GM18907 (cell line): Measurements from ENCODE around the gene BAZ1B.
A peak's percentile ranks its signal among the peaks of the same experiment; 100 is the strongest.
"Not testable (repeated sequence)": the region's sequence is repeated elsewhere in the genome, so short reads cannot be mapped to it uniquely, and the experiment has no call there.

Source experiments
- ATAC-seq: cut with Tn5 transposase; IDR thresholded peaks from one replicate; pipeline ENCODE4 v1.9.1; 2021; ENCODE audit warnings: mild to moderate bottlenecking, moderate library complexity; ENCODE audit not compliant: unreplicated experiment

BAZ1B gene, protein sequence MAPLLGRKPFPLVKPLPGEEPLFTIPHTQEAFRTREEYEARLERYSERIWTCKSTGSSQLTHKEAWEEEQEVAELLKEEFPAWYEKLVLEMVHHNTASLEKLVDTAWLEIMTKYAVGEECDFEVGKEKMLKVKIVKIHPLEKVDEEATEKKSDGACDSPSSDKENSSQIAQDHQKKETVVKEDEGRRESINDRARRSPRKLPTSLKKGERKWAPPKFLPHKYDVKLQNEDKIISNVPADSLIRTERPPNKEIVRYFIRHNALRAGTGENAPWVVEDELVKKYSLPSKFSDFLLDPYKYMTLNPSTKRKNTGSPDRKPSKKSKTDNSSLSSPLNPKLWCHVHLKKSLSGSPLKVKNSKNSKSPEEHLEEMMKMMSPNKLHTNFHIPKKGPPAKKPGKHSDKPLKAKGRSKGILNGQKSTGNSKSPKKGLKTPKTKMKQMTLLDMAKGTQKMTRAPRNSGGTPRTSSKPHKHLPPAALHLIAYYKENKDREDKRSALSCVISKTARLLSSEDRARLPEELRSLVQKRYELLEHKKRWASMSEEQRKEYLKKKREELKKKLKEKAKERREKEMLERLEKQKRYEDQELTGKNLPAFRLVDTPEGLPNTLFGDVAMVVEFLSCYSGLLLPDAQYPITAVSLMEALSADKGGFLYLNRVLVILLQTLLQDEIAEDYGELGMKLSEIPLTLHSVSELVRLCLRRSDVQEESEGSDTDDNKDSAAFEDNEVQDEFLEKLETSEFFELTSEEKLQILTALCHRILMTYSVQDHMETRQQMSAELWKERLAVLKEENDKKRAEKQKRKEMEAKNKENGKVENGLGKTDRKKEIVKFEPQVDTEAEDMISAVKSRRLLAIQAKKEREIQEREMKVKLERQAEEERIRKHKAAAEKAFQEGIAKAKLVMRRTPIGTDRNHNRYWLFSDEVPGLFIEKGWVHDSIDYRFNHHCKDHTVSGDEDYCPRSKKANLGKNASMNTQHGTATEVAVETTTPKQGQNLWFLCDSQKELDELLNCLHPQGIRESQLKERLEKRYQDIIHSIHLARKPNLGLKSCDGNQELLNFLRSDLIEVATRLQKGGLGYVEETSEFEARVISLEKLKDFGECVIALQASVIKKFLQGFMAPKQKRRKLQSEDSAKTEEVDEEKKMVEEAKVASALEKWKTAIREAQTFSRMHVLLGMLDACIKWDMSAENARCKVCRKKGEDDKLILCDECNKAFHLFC (N-terminal part only)

DNA sequence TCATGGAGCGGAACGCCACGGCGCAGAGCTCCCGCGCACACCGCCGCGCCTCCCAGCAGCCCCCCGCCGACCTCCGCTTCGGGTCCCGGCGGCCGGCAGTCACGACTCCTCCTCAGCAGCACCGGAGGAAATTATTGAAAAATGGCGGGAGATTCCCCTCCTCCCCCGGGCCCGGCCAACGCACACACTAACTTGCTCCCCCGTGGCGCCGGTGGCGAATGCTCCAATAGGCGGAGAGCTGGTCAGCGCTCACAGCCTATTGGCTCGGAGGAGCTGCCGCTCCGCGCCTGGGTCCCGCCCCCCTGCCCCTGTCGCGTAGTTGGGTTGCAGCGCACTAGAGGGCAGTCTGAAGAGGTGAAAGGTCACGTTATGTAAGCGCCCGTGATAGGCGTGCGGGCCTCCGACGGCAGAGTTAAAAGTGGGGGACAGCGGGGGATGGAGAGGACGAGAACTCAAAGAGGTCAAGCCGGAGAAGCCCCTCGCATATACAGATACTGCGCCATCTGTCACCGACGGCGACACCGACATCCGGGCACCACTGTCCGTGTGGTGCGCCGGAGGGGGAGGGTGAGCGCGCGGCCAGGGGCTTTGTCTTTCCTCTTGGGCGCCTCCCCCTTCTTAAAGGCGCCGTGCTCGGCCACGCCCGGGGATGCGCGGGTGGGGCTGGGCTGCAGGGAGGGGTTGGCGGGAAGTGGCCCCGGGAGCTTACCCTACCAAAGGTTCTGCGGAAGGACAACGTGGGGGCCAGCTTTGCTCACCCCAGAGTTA, at the start of gene BAZ1B:
Gene BAZ1B, minus strand, starts transcription at position 189 of the 768 bp plus-strand sequence. CDS start 360 bp downstream, outside the sequence.
- peak; percentile 89 for ATAC-seq

DNA sequence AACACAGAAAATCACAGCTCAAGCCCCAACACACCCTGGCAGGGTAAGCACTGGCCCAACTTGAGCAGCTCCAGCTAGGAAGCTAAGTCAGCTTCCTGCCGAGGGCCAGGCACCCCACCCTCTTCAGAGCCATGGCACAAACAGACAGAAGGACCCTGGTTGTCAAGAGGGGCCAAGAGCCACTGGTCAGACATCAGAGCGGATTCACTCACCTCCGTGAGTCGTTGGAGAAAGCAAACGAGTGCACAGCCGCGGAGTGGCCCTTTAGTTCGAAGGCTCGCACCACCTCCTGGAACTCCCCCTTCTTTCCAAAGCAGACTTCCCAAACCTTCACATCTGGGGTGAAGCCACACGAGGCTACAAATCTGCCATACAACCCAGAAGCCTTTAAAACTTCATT, 48.9 kb upstream of the BAZ1B start:
- no peak for ATAC-seq

GRCh38 chr7:73570521-73570920, 48.4 kb upstream of the BAZ1B start:
- ATAC-seq: no peak

GRCh38 chr7:73569042-73569608, 47.0 kb upstream of the BAZ1B start:
- no peak for ATAC-seq

DNA sequence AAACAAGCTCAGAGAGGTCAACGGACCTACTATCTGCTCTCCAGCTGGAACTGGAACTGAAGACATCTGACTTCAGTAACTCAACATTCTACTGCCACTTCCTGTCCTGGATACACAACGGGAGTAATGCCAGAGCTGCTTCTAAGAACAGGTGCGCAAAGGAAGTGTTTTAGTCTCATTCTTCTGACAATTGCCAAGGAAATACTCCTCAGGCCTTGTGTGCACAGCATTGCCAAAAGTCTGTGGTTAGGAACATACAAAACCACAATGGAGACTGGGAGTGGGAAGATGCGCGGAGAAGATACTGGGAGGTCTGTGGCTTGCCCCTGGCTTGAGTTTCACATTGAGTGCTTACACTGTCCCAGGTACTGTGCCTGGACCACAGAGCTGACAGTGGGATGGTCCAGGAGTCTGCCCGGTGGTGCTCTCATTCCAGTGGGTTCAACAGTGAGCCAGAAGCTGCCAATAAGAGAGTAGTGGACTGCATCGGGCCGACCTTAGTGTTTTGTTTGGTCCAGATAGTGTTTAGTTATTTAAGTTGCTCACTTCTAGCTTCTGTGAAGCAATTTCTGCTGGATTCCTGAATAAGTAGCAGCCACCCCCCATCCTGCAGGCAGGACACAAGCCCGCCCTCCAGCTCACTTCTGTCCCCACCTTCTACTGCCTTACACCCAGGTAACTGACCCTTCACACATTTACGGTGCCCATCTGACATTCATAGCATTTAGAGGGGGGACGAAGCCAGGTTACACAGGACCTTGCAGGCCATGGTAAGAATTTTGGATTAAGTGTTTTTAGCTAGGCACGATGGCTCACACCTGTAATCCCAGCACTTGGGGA, 46.0 kb upstream of the BAZ1B start:
- ATAC-seq: no peak

DNA sequence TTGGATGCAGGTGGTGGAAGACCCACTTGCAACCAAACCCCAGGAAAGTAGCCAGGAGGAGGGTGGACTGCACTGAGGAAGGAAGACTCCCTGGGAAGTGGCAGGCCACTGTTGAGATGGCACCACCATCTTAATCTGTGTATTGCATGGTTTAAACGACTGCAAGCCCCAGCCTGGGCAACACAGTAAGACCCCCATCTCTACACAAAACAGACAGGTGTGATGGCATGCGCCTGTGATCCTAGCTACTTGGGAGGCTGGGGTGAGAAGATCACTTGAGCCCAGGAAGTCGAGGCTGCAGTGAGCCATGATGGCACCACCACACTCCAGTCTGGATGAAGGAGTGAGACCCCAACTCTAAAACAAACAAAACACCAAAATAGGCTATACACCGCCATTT, 45.0 kb upstream of the BAZ1B start:
- ATAC-seq: no peak

DNA sequence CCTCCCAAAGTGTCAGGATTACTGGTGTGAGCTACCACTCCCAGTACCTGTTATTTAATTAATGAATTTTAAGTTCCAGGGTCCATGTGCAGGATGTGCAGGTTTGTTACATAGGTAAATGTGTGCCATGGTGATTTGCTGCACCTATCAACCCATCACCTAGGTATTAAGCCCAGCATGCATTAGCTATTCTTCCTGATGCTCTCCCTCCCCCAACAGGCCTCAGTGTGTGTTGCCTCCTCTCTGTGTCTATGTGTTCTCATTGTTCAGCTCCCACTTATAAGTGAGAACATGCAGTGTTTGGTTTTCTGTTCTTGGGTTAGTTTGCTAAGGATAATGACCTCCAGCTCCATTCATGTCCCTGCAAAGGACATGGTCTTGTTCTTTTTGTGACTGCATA, 44.3 kb upstream of the BAZ1B start:
- ATAC-seq: not testable (repeated sequence)

GRCh38 chr7:73565675-73566340, 43.7 kb upstream of the BAZ1B start:
- no peak for ATAC-seq

DNA sequence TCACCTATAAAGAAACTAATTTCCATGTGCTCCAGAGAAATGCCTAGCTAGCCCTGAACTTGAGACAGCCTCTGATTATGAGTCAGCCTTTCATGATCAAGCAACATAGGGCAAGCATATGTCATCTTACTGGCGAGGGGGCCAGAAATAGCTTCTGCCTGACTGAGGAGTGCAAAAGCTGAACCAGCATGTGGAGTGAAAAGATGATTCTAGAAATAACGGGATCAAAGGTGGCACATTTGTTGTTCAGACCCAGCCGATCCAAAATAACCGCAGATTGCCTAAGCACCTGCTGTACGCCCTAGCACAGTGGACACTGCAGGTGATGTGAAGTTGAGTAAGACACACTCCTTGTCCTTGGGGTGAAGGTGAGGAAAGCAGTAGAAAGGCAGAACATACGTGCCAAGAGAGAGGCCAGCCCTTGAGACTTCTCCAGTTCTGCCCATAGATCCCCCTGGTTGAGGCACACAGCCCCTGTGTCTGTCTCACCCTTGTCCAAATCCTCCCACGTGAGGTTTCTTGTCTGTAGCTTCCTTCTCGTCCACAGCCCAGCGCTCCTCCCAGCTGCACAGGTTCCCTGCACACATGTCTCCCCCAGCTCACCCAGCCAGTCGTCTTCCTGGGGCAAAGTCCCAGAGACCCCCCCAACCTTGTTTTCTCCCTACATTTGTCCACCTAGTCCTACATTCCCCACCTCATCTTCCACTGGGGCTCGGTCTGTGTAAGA, 38.2 kb upstream of the BAZ1B start:
- ATAC-seq: peak; percentile 24

DNA sequence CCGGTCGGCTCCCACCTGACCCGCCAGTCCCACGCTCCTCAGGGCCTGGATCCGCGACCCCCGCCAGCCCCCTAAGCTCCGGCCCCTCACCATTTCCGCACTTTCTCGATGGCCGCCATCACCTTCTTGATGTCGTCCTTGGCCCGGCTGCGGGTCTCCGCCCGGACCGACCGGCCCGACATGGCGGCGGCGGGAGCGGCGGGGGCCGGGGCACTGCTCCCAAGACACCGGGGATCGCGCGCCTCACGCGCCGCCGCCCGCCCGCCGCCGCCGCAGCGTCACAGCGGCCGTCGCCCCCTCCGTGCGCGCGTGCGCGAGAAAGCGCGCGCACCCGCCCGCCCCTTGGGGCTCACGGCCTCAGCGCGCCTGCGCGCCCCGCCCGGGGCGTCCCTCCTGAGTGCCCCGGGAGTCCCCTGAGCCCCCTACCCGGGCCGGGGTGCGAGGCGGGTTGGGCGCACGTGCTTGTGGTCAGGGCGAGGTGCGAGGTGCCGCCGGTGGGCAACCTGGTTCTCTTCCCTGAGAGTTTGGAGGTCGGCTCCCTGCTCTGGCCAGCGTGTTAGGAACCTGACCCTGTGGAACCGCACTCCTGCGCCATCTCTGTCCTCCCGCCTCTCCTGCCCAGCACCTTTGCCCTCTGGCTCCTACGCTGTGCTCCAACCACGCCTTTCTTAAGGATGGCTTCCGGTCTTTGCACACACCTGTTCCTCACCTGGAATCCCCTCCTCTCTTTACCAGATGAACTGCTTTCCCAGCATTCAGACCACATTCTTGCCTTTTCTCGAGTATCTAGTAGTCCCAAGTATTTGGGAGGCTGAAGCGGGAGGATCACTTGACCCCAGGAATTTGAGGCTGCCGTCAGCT, 35.5 kb upstream of the BAZ1B start, which contains the start of gene BCL7B:
Gene BCL7B, minus strand, starts transcription at position 294 of the 861 bp plus-strand sequence. Its CDS starts 112 bp downstream, at position 182.
- peak; percentile 49 for ATAC-seq

DNA sequence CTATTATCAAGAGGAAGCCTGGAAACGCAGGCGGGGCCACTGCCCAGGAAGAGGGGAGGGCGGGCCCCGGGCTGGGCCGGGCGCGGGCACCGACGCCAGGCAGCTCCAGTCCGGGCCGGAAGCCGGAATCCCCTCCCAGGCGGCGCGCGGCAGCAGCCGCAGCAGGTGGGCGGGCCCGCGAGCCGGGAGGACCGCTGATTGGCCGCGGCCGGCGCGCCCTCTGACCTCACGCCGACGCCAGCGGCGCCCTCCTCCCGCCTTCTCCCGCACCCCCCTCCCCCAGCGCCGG, 35.0 kb upstream of the BAZ1B start:
- peak; percentile 87 for ATAC-seq

GRCh38 chr7:73556208-73557107, 34.4 kb upstream of the BAZ1B start:
- no peak for ATAC-seq

- ATAC-seq: no peak
Measured at GRCh38 chr7:73555411-73555982, 33.4 kb upstream of the BAZ1B start.

DNA sequence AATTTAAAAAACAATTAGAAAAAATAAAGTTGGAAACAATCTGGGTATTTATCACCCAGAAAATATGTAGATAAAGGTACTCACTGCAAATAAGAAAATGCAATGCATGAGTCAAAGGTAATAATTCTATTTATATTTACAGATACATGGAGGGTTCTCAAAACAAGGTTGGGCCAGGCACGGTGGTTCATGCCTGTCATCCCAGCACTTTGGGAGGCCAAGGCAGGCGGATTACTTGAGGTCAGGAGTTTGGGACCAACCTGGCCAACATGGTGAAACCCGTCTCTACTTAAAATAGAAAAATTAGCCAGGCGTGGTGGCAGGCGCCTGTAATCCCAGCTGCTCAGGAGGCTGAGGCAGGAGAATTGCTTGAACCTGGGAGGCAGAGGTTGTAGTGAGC, 28.0 kb upstream of the BAZ1B start:
- ATAC-seq: not testable (repeated sequence)

DNA sequence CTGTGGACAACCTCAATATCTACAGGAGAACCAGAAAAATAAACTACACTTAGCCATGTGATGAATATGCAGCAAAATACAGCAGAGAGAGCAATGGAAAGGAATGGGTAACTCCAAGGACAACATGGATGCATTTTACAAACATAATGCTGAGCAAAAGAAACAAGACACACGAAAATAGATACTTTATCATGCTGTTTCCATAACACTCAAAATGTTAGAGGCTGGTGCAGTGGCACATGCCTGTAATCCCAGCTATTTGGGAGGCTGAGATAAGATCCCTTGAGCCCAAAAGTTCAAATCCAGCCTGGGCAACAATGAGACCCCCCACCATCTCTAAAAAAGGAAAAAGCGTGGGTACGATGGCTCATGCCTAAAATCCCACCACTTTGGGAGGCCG, 27.1 kb upstream of the BAZ1B start:
- ATAC-seq: no peak

GRCh38 chr7:73547841-73548240, 25.7 kb upstream of the BAZ1B start:
- no peak for ATAC-seq
